ENCODE results near the gene THSD4. TPM values are rescaled to one million over a fixed set of nuclear protein-coding genes. Genes with fewer than 3 reads are reported as not detected.

Gene THSD4
- total RNA-seq, 4 donors from 2014 or later = 16.6 to 25.3 (median 24.1) TPM

GRCh38 chr15:71199384-71200351, 84.4 kb downstream of the THSD4 start:
- no peaks in the 10 kb centered on the region for H3K36me3 ChIP-seq
- no peak for DNase-seq (ENCODE audit: low spot score in 2 of 2)
- no peak overlapping the region for H3K27ac ChIP-seq
- H3K9me3 ChIP-seq = no peaks in the 10 kb centered on the region
- no peaks in the 10 kb centered on the region for H3K27me3 ChIP-seq
- 86% methylated on average over 6 of the region's 6 CpGs for WGBS
- TF ChIP-seq POLR2AphosphoS5 (IDR thresholded peaks at IDR 0.05) = no peak
- TF ChIP-seq EP300 (IDR thresholded peaks at IDR 0.05) = no peak
- no peak for TF ChIP-seq CTCF (IDR thresholded peaks at IDR 0.05)
- TF ChIP-seq POLR2A (IDR thresholded peaks at IDR 0.05) = no peak
- no peaks in the 10 kb centered on the region for H3K4me1 ChIP-seq
- H3K4me3 ChIP-seq = no peak overlapping the region

- Histone ChIP-seq H3K9me3 (no peaks in the 10 kb centered on the region), H3K4me3 (no peak overlapping the region), H3K27ac (no peak overlapping the region), H3K4me1 (no peaks in the 10 kb centered on the region), H3K27me3 (no peaks in the 10 kb centered on the region), H3K36me3 (no peaks in the 10 kb centered on the region)
- no peak for TF ChIP-seq POLR2AphosphoS5 (IDR thresholded peaks at IDR 0.05)
- no peak for TF ChIP-seq POLR2A (IDR thresholded peaks at IDR 0.05)
- TF ChIP-seq CTCF (IDR thresholded peaks at IDR 0.05) = no peak
- TF ChIP-seq EP300 (IDR thresholded peaks at IDR 0.05) = no peak
- WGBS = 70% methylated on average over 9 of the region's 9 CpGs
- no peak for DNase-seq (ENCODE audit: low spot score in 2 of 2)
Measured at GRCh38 chr15:71201477-71201876, 86.2 kb downstream of the THSD4 start.

- Histone ChIP-seq H3K27me3 (no peaks in the 10 kb centered on the region), H3K36me3 (no peaks in the 10 kb centered on the region), H3K4me3 (no peak overlapping the region), H3K27ac (no peak overlapping the region), H3K9me3 (no peaks in the 10 kb centered on the region), H3K4me1 (no peaks in the 10 kb centered on the region)
- no peak for TF ChIP-seq POLR2A (IDR thresholded peaks at IDR 0.05)
- TF ChIP-seq EP300 (IDR thresholded peaks at IDR 0.05) = no peak
- TF ChIP-seq POLR2AphosphoS5 (IDR thresholded peaks at IDR 0.05) = no peak
- no peak for TF ChIP-seq CTCF (IDR thresholded peaks at IDR 0.05)
- 92% methylated on average over 6 of the region's 6 CpGs for WGBS
- no peak for DNase-seq (ENCODE audit: low spot score in 2 of 2)
Measured at GRCh38 chr15:71202712-71203111, 87.4 kb downstream of the THSD4 start.

- H3K4me1 ChIP-seq = no peaks in the 10 kb centered on the region
- H3K36me3 ChIP-seq = no peaks in the 10 kb centered on the region
- no peak overlapping the region for H3K4me3 ChIP-seq
- no peak for DNase-seq (ENCODE audit: low spot score in 2 of 2)
- no peak overlapping the region for H3K27ac ChIP-seq
- 70% methylated on average over 12 of the region's 13 CpGs for WGBS
- TF ChIP-seq POLR2AphosphoS5 (IDR thresholded peaks at IDR 0.05) (no peak), EP300 (IDR thresholded peaks at IDR 0.05) (no peak), CTCF (IDR thresholded peaks at IDR 0.05) (no peak), POLR2A (IDR thresholded peaks at IDR 0.05) (no peak)
- H3K27me3 ChIP-seq = no peaks in the 10 kb centered on the region
- no peaks in the 10 kb centered on the region for H3K9me3 ChIP-seq
Measured at GRCh38 chr15:71203586-71204474, 88.6 kb downstream of the THSD4 start.

- DNase-seq (ENCODE audit: low spot score in 2 of 2) = no peak
- Histone ChIP-seq H3K27me3 (no peaks in the 10 kb centered on the region), H3K36me3 (no peaks in the 10 kb centered on the region), H3K9me3 (no peaks in the 10 kb centered on the region), H3K4me1 (no peaks in the 10 kb centered on the region), H3K27ac (no peak overlapping the region), H3K4me3 (no peak overlapping the region)
- no peak for TF ChIP-seq EP300 (IDR thresholded peaks at IDR 0.05)
- TF ChIP-seq CTCF (IDR thresholded peaks at IDR 0.05) = no peak
- TF ChIP-seq POLR2A (IDR thresholded peaks at IDR 0.05) = no peak
- no peak for TF ChIP-seq POLR2AphosphoS5 (IDR thresholded peaks at IDR 0.05)
- WGBS = 92% methylated on average over 4 of the region's 4 CpGs
Measured at GRCh38 chr15:71207141-71207540, 91.9 kb downstream of the THSD4 start.

All from suprapubic skin (tissue), 4 donors.